SK-N-SH (cell line): ENCODE measurements around the gene THSD4. TPM values are rescaled to one million over a fixed set of nuclear protein-coding genes. Genes with fewer than 3 reads are reported as not detected.

Experiments
- CTCF ChIA-PET: fragments of 300-600, 350-600 bp; formaldehyde crosslinking; extraction: SDS; loops from one replicate; lab custom pipeline; 2021; lab: Yijun Ruan, JAX
- POLR2A ChIA-PET: fragments of 350-600 bp; sonication (Branson Sonifier 250); formaldehyde crosslinking; extraction: SDS; loops from one replicate; lab custom pipeline; 2020; ENCODE audit warnings: antibody characterized with exemption, inconsistent platforms; lab: Yijun Ruan, JAX
- DNase-seq: peaks from one replicate; pipeline ENCODE4 v3.0.0; 2012
- H2AFZ ChIP-seq: fragments of 200-600 bp; sonication (generic); 2 replicates; pipeline ENCODE4 v1.8.1; 2016; ENCODE audit warnings: antibody characterized with exemption, mild to moderate bottlenecking, low read depth
- H3F3A ChIP-seq: fragments of 200-600 bp; sonication (generic); replicated peaks from 2 replicates; pipeline ENCODE3; 2016; ENCODE audit warnings: antibody characterized with exemption, mild to moderate bottlenecking; ENCODE audit not compliant: insufficient read depth
- H3K27ac ChIP-seq, 2 experiments: fragments of 200-500 bp in 1 of 2; fragments of 200-600 bp in 1 of 2; sonication (Bioruptor generic) in 1 of 2; sonication (generic), shearing (Covaris generic) in 1 of 2; 2 replicates each; pipeline versions ENCODE4 v1.5.1 to v1.6.1; 2014 to 2016; ENCODE audit warnings: low read depth in 2 of 2, inconsistent platforms in 1 of 2, low read length in 1 of 2, mild to moderate bottlenecking in 1 of 2, mixed read lengths in 1 of 2
- H3K27me3 ChIP-seq: fragments of 200-600 bp; sonication (generic), shearing (Covaris generic); 2 replicates; pipeline ENCODE4 v1.6.1; 2016; ENCODE audit warnings: mixed run types; ENCODE audit not compliant: insufficient read depth
- H3K36me3 ChIP-seq, 2 experiments: fragments of 200-500 bp in 1 of 2; fragments of 200-600 bp in 1 of 2; sonication (Bioruptor generic) in 1 of 2; sonication (generic) in 1 of 2; replicated peaks in 1 of 2; 2 replicates each; pipeline versions ENCODE3 to v1.5.1; 2014 to 2016; ENCODE audit warnings: low read length in 1 of 2, mild to moderate bottlenecking in 1 of 2; ENCODE audit not compliant: insufficient read depth in 2 of 2, control insufficient read depth in 1 of 2
- H3K4me1 ChIP-seq, 2 experiments: fragments of 200-500 bp in 1 of 2; fragments of 200-600 bp in 1 of 2; sonication (Bioruptor generic) in 1 of 2; sonication (generic), shearing (Covaris generic) in 1 of 2; 2 replicates each; pipeline versions ENCODE4 v1.5.1 to v1.6.1; 2014 to 2016; ENCODE audit warnings: low read depth in 1 of 2, low read length in 1 of 2, mixed run types in 1 of 2; ENCODE audit not compliant: insufficient read depth in 2 of 2, control insufficient read depth in 1 of 2
- H3K4me2 ChIP-seq: fragments of 200-600 bp; sonication (generic), shearing (Covaris generic); 2 replicates; pipeline ENCODE4 v1.6.1; 2017; ENCODE audit warnings: mixed run types
- H3K4me3 ChIP-seq, 2 experiments: fragments of 200-500 bp in 1 of 2; fragments of 200-600 bp in 1 of 2; sonication (Bioruptor generic) in 1 of 2; sonication (generic), shearing (Covaris generic) in 1 of 2; 2 replicates each; pipeline versions ENCODE4 v1.5.1 to v1.8.1; 2014 to 2016; ENCODE audit warnings: low read depth in 2 of 2, inconsistent platforms in 1 of 2, low read length in 1 of 2, mild to moderate bottlenecking in 1 of 2, mixed read lengths in 1 of 2, moderate library complexity in 1 of 2
- H3K79me2 ChIP-seq: fragments of 200-600 bp; sonication (generic); 2 replicates; pipeline ENCODE4 v1.8.1; 2017; ENCODE audit warnings: mild to moderate bottlenecking; ENCODE audit not compliant: insufficient read depth
- H3K9ac ChIP-seq: fragments of 200-600 bp; sonication (generic); 2 replicates; pipeline ENCODE4 v1.6.1; 2017; ENCODE audit warnings: mixed run types
- H3K9me2 ChIP-seq: fragments of 200-600 bp; sonication (generic); 2 replicates; pipeline ENCODE4 v1.6.1; 2017; ENCODE audit warnings: mixed run types
- H3K9me3 ChIP-seq: fragments of 200-600 bp; sonication (generic); 2 replicates; pipeline ENCODE4 v1.6.1; 2017; ENCODE audit warnings: mixed run types, mild to moderate bottlenecking, moderate library complexity
- H4K20me1 ChIP-seq: fragments of 200-600 bp; sonication (generic); 2 replicates; pipeline ENCODE4 v1.6.1; 2017; ENCODE audit warnings: mild to moderate bottlenecking, mixed run types; ENCODE audit not compliant: insufficient read depth
- EZH2phosphoT487 ChIP-seq: fragments of 200-600 bp; sonication (generic); IDR thresholded peaks from 2 replicates; pipeline ENCODE4 v1.6.1; 2017; ENCODE audit warnings: low read depth, mixed run types, mild to moderate bottlenecking, antibody characterized with exemption, moderate library complexity, borderline replicate concordance
- FOXJ3 ChIP-seq: sonication (generic); formaldehyde crosslinking; IDR thresholded peaks from 2 replicates; pipeline ENCODE4 v1.5.1; 2020; ENCODE audit warnings: mild to moderate bottlenecking, missing genetic modification reagents
- GATA2 ChIP-seq: sonication (generic); formaldehyde crosslinking; IDR thresholded peaks from 2 replicates; pipeline ENCODE4 v1.5.0; 2020; ENCODE audit warnings: mild to moderate bottlenecking, missing genetic modification reagents
- JUND ChIP-seq: IDR thresholded peaks from 2 replicates; pipeline ENCODE4 v1.4.0; 2012
- NFIC ChIP-seq: IDR thresholded peaks from 2 replicates; pipeline ENCODE4 v1.4.0; 2012; ENCODE audit warnings: borderline replicate concordance
- NRF1 ChIP-seq: IDR thresholded peaks from 2 replicates; pipeline ENCODE4 v1.6.1; 2012; ENCODE audit warnings: low read depth, mild to moderate bottlenecking, low read length
- RCOR1 ChIP-seq: fragments of 150-350 bp; IDR thresholded peaks from 2 replicates; pipeline ENCODE4 v1.6.1; 2017; ENCODE audit warnings: antibody characterized with exemption, low read length
- TAF1 ChIP-seq: IDR thresholded peaks from 2 replicates; pipeline ENCODE4 v1.6.1; 2012; ENCODE audit warnings: low read depth, mild to moderate bottlenecking, low read length, moderate library complexity, borderline replicate concordance
- TCF12 ChIP-seq: IDR thresholded peaks from 2 replicates; pipeline ENCODE4 v1.4.0; 2012
- WGBS: methylation state at CpG from one replicate; pipeline ENCODE4 v1.1.6; 2017; ENCODE audit warnings: low lambda C conversion rate; 5-methylcytosine and 5-hydroxymethylcytosine counted together
- polyA plus RNA-seq, 3 experiments: library from polyadenylated mRNA; depleted of rRNA; stranded (reverse); fragments of >200 nt; gene quantifications; 2 replicates each; pipeline ENCODE4 v1.2.3, GENCODE V29; 2012
- TF ChIP-seq, protein P1 (sequence below): fragments of 150-350 bp; IDR thresholded peaks from 2 replicates; pipeline ENCODE4 v1.6.1; 2016; ENCODE audit warnings: mild to moderate bottlenecking, low read depth, low read length
- TF ChIP-seq, protein P2 (sequence below): IDR thresholded peaks from 2 replicates; pipeline ENCODE4 v1.4.0; 2012; ENCODE audit warnings: low read depth, borderline replicate concordance
- TF ChIP-seq, protein P3 (sequence below): IDR thresholded peaks from 2 replicates; pipeline ENCODE4 v1.4.0; 2012; ENCODE audit warnings: low read depth
- TF ChIP-seq, protein P4 (sequence below): IDR thresholded peaks from 2 replicates; pipeline ENCODE4; 2012
- TF ChIP-seq, protein P5 (sequence below): IDR thresholded peaks from 2 replicates; pipeline ENCODE4 v1.4.0; 2012; ENCODE audit warnings: low read depth, borderline replicate concordance

Gene THSD4
- polyA plus RNA-seq, 1 of the 3 experiments (the other 2 are of a cell fraction): 79.1 TPM

DNA sequence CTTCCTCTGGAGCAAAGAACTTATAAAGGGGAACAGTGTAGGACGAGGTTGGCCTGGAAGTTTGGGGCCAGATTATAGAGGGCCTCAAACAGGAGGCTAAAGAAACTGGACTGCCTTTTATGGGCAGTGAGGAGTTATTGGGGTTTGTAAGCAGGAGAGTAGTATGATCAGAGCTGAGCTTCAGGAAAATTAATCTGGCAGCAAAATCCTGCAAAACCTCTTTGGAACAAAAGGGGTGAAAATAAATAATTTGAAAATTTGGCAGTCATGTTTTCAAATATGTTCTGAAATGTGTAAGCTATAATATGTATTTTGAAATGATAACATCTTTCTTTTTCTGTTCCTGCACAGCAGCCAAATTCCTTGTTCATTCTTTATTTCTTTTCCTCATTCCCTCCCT lies 164.9 kb downstream of the THSD4 start:
- peak overlapping the region in 1 of 2 experiments; percentile 88; a peak in 2 of 4 replicates for H3K27ac ChIP-seq
- H3K9me3 ChIP-seq: no peaks in the 10 kb centered on the region
- H3K4me1 ChIP-seq: peaks cover 6 to 37% of the 10 kb centered on the region in 2 experiments; a peak in 3 of 4 replicates
- 0 out of 2 replicates have a peak, but pooled peaks cover 7% of the 10 kb centered on the region for H3K79me2 ChIP-seq
- TF ChIP-seq, protein P1, sequence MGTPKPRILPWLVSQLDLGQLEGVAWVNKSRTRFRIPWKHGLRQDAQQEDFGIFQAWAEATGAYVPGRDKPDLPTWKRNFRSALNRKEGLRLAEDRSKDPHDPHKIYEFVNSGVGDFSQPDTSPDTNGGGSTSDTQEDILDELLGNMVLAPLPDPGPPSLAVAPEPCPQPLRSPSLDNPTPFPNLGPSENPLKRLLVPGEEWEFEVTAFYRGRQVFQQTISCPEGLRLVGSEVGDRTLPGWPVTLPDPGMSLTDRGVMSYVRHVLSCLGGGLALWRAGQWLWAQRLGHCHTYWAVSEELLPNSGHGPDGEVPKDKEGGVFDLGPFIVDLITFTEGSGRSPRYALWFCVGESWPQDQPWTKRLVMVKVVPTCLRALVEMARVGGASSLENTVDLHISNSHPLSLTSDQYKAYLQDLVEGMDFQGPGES: no peak
- TF ChIP-seq TCF12 (no peak), JUND (no peak), FOXJ3 (CRISPR knock-in tag) (no peak), NFIC (no peak), NRF1 (no peak), TAF1 (no peak), GATA2 (CRISPR knock-in tag) (no peak), EZH2phosphoT487 (no peak), RCOR1 (no peak)
- TF ChIP-seq, protein P2, sequence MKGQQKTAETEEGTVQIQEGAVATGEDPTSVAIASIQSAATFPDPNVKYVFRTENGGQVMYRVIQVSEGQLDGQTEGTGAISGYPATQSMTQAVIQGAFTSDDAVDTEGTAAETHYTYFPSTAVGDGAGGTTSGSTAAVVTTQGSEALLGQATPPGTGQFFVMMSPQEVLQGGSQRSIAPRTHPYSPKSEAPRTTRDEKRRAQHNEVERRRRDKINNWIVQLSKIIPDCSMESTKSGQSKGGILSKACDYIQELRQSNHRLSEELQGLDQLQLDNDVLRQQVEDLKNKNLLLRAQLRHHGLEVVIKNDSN: no peak
- TF ChIP-seq, protein P3, sequence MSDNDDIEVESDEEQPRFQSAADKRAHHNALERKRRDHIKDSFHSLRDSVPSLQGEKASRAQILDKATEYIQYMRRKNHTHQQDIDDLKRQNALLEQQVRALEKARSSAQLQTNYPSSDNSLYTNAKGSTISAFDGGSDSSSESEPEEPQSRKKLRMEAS: no peak
- TF ChIP-seq, protein P4, sequence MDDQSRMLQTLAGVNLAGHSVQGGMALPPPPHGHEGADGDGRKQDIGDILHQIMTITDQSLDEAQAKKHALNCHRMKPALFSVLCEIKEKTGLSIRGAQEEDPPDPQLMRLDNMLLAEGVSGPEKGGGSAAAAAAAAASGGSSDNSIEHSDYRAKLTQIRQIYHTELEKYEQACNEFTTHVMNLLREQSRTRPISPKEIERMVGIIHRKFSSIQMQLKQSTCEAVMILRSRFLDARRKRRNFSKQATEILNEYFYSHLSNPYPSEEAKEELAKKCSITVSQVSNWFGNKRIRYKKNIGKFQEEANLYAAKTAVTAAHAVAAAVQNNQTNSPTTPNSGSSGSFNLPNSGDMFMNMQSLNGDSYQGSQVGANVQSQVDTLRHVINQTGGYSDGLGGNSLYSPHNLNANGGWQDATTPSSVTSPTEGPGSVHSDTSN: no peak
- TF ChIP-seq, protein P5, sequence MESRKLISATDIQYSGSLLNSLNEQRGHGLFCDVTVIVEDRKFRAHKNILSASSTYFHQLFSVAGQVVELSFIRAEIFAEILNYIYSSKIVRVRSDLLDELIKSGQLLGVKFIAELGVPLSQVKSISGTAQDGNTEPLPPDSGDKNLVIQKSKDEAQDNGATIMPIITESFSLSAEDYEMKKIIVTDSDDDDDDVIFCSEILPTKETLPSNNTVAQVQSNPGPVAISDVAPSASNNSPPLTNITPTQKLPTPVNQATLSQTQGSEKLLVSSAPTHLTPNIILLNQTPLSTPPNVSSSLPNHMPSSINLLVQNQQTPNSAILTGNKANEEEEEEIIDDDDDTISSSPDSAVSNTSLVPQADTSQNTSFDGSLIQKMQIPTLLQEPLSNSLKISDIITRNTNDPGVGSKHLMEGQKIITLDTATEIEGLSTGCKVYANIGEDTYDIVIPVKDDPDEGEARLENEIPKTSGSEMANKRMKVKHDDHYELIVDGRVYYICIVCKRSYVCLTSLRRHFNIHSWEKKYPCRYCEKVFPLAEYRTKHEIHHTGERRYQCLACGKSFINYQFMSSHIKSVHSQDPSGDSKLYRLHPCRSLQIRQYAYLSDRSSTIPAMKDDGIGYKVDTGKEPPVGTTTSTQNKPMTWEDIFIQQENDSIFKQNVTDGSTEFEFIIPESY: no peak
- TF ChIP-seq, all 33 proteins: peak for 0
- POLR2A ChIA-PET: no interaction called here
- no peak overlapping the region for H2AFZ ChIP-seq
- peaks cover 38% of the 10 kb centered on the region for H3F3A ChIP-seq
- no peaks in the 10 kb centered on the region for H4K20me1 ChIP-seq
- H3K4me2 ChIP-seq: peak overlapping the region; percentile 71
- 92% methylated on average over 1 of the region's 1 CpG for WGBS
- H3K36me3 ChIP-seq: no peaks in the 10 kb centered on the region
- no peaks in the 10 kb centered on the region for H3K9me2 ChIP-seq
- no peak for DNase-seq
- H3K4me3 ChIP-seq: no peak overlapping the region
- no peak overlapping the region for H3K9ac ChIP-seq
- H3K27me3 ChIP-seq: no peaks in the 10 kb centered on the region
- CTCF ChIA-PET: no interaction called here
